UCSD-AML1 (cell line): ENCODE results near the gene SYCN.

ENCODE experiments used
- DNase-seq: peaks from one replicate; lab custom pipeline; 2025; ENCODE audit not compliant: unreplicated experiment; lab: John Stamatoyannopoulos, UW

The SYCN gene

DNA sequence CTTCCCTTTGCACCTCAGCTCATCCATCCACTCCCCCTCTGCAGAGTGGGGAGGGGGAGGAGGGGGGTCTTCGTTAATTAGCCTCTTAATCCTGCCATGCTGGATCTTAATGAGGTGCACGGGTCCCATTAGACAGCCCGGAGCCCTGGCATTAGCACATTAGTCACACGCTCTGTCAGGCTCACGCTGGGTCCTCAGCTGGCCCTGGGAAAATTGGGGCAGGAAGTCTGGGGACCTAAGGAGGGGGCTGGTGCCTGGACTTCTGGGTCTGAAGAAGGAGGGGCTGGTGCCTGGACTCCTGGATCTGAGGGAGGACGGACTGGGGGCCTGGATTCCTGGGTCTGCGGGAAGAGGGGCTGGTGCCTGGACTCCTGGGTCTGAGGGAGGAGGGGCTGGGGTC, 7.7 kb downstream of the SYCN start:
- no peak for DNase-seq

DNA sequence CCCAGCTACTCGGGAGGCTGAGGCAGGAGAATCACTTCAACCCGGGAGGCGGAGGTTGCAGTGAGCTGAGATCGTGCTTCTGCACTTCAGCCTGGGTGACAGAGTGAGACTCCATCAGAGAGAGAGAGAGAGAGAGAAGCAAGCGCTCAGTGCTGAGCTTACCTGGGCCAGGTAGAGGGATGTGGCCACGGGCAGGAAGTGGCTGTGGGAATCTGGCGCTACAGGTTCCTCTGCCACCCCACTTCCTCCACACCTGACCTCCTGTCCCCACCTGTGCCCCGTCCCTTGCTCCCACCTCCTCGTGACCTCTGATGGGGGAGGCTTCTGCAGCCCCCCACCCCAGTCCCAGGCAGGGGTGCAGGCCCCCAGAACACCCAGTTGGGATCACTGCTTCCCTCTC, 8.3 kb downstream of the SYCN start:
- DNase-seq: no peak

DNA sequence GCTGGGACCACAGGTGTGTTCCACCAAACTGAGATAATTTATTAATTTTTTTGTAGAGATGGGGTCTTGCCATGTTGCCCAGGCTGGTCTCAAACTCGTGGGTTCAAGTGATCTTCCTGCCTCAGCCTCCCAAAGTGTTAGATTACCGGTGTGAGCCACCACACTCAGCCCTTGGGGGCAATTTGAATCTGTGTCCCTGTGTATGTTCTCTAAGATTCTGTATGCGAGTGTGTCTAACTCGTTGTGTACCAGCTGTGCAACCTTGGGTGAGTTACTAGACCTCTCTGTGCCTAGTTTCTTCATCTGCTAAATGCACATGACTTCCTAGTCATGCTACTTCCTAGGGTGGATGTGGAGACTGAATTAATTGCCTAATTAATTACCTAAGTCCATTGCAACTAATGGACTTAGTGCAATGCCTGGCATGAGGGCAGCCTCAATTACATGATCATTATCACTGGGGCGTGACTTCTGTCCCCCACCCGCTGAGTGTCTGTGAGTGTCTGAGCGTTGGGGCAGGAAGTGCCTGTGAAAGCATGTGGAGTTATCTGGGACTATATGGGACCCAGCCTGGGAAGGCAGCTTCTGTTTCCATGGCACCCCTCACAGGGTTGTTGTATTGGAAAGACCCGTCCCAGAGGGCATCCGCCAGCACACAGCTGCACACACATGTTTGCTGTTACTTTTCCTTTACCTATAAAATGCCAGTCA, 9.1 kb downstream of the SYCN start:
- no peak for DNase-seq

DNA sequence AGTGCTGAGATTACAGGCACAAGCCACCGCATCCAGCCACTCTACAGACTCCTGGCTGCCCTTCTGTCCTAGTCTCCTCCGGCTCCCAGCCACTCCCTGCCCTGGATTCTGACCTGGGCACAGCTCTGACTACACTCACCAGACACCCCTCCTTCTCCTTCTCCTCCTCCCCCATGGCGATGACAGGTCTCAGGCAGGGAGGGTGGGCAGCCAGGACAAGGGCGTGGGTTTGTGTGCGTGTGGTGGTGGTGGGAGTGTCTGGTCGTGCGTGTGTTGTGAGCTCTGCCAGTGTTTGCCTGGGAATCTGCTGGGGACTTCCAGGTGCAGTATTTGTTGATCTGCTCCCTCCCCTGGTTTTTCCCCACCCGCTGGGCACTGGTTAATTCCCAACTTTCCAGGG, 10.3 kb downstream of the SYCN start:
- DNase-seq: no peak

DNA sequence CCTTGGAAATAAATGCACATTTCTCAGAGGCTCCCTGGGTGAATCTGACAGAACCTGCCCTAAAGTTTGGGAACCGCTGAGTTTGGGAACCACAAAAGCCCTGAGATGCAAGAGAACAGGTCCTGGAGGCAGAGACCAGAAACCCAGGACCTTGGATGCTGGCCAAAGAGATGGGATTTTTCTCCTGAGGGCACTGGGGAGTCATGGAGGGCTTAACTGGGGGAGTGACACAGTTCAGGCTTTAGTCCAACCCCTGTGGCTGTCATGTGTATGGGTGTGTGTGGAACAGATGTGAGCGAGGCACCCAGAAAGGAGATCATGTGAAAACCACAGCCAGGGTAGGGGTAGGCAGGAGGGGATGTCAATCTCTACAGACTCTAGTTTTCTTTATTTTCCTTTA, 11.2 kb downstream of the SYCN start:
- no peak for DNase-seq

DNA sequence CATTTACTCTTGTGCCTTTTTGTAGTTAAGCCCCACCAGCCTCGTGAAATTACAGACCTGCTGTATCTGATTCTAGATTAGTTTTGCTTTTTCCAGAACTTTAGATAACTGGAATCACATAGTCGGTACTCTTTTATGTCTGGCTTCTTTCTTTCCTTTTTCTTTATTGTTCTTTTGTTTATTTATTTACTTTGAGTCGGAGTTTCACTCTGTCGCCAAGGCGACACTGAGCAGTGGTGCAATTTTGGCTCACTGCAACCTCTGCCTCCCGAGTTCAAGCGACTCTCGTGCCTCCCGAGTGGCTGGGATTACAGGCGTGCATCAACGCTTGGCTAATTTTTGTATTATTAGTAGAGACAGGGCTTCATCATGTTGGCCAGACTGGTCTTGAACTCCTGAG, 13.3 kb downstream of the SYCN start:
- DNase-seq: no peak

DNA sequence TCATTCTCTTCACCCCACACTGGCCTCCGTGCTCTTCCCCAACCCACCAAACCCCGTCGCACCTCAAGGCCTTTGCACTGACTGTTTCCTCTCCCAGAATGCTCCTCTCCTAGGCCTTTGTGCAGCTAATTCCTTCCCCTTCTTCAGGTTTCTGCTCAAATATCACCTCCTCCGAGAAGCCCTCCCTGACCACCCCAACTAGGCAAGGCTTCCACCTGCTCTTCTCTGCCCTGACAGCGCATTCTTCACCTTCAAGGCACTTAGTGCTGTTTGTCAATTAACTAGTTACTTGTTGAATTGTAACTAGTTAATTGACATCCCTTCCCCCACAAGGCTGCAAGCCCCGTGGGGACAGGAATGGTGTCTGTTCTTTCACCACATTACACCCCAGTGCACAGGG, 15.1 kb downstream of the SYCN start:
- no peak for DNase-seq

DNA sequence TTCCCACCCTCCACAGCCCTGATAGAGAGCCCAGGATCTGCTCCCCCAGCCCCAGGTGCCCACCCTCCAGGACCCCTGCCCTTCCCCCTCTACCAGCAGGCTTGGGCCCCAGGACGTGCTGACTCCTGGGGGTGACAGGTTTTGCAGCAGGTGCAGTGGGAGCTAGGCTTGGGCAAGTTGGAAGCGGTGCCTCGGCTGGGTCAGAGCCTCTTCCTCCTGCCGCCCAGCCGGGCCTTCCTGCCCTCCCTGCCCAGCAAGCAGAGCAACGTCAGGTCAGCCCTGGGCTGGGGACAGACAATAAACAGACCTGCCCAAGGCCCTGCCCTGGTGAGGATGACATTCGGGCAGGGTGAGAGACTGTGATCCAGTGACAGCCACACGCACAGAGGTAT, 16.5 kb downstream of the SYCN start:
- no peak for DNase-seq

DNA sequence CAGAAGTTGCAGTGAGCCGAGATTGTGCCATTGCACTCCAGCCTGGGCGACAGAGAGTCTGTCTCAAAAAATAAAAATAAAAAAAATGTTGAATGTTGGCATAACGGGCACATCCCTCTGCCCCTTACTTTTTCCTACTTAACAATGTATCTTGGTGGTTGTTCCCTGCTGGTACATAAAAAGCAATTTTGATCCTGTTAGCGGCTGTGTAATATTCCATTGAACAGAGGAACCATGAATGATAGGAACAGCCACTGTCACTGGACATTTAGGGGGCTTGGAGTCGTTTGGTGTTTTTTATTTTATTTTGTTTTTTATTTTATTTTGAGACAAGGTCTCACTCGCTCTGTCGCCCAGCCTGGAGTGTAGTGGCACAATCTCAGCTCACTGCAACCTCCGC, 17.7 kb downstream of the SYCN start:
- no peak for DNase-seq

DNA sequence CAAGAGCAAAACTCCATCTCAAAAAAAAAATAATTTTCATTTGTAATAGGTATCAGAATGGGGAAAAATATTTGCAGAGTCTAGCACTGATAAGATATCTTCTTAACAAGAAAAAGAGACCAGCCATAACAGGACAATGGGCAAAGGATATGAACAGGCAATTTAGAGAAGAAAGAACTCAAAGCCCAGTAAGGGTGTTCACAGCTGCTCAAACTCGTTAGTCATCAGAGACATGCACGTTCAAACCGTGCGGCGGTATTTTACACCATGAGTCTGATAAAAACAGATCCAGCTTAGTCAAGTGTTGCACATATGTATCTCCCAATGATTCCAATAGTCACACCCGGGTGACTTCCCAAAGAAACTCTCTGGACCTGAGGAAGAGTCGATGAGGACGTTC, 21.0 kb downstream of the SYCN start:
- no peak for DNase-seq

DNA sequence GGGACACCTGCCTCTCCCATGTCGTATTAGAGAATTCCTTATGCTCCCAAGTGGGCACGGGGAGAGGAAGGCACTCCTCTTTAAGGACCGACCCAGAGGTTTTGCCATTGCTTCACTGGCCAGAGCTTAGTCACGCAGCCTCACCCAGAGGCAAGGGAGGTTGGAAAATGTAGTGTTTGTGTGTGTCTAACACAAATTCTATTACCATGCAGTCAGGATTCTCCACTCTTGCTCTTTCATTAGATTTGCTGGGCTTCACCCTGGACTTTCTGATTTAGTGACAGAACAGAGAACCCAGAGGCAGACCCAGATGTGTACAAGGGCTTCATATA, 21.9 kb downstream of the SYCN start:
- DNase-seq: no peak

DNA sequence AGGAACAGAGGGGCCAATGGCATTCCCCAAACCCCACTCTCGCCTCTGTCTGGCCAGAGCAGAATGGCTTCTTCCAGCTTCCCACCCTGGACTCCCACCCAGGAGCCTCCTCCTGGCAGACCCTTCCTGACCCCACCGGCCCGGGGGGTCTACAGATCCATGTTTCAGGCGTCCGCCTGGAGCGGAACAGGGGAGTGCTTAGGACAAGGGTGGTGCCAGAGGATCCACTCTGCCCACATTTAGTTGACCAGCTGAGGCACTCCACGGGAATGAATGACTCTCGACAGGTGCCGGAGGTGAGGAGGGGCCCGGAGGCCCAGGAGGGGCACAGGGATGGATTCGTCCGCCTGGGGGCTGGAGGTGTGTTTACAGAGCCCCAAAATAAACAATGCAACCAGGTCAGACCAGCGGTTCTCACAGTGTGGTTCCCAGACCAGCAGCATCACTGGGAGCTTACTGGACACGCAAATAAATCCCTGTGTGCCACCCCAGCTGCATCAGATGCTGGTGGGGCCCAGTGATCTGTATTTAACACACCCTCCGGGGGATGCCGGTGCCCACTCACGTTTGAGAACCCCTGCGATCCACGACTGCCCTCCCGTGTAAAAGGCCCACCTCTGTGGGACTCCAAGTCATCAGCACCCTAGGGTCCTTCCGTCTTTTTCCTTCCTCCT, 22.4 kb downstream of the SYCN start:
- no peak for DNase-seq

DNA sequence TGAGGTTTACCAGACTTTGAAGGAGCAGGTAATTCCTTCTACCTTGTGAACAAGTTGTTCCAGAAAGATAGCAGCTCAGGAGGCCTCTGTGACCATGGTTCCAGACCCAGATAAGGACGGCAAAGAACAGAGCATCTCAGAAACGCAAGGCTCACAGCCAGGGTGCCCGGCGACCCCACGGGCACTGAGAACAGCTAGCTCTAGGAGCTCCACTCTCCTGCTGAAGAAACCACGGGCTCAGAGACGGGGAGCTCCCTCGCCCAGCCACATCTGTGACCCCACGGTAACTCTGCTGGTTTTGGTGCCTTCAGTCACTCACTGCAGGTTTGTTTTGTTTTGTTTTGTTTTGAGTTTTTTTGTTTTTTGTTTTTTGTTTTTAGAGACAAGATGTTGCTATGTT, 23.3 kb downstream of the SYCN start:
- no peak for DNase-seq

DNA sequence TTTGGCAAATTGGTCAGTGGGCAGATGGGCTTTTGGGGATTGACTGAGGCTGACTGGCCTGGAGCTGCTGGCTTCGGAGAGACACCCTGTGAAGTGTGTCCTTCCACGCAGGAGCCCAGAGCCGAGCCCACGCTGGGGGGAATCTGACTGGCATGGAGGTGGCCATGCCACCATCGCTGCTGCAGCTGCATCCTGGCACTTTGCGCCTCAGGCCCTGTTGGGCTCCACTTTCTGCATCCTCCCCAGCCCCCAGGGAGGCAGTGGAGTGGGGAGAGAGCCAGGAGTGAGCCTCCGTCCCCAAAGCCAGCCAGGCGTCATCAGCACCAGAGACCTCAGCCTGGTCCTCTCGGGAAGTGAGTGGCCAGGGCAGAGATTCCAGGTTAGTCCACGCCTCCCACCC, 24.3 kb downstream of the SYCN start:
- no peak for DNase-seq

DNA sequence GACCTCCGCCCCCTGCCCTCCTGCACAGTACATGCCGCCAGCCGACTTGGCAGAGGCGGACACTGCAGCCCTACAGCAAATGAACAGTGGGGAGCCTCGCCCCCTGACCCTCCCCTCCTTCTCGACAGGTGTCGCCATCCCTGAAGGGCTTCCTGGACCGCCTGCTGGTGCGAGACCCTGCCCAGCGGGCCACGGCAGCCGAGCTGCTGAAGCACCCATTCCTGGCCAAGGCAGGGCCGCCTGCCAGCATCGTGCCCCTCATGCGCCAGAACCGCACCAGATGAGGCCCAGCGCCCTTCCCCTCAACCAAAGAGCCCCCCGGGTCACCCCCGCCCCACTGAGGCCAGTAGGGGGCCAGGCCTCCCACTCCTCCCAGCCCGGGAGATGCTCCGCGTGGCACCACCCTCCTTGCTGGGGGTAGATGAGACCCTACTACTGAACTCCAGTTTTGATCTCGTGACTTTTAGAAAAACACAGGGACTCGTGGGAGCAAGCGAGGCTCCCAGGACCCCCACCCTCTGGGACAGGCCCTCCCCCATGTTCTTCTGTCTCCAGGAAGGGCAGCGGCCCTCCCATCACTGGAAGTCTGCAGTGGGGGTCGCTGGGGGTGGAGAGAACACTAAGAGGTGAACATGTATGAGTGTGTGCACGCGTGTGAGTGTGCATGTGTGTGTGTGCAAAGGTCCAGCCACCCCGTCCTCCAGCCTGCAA, 25.6 kb downstream of the SYCN start:
- no peak for DNase-seq

DNA sequence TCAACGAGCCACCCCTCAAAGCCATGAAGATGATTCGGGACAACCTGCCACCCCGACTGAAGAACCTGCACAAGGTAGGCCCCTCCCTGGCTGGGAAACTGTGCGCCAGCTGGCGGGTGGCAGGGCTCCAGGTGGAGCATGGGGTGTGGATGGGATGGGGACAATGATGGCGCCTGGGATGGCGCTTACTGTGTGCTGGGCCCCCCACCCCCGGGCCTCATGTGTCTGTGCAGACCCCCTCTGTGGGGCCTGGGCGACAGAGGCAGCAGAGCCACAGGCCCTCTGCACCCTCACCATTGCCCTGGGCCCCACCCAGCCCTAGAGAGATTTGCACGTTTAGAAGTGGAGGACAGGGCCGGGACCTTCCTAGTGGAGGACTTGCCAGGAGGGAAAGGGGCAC, 26.3 kb downstream of the SYCN start:
- no peak for DNase-seq

DNA sequence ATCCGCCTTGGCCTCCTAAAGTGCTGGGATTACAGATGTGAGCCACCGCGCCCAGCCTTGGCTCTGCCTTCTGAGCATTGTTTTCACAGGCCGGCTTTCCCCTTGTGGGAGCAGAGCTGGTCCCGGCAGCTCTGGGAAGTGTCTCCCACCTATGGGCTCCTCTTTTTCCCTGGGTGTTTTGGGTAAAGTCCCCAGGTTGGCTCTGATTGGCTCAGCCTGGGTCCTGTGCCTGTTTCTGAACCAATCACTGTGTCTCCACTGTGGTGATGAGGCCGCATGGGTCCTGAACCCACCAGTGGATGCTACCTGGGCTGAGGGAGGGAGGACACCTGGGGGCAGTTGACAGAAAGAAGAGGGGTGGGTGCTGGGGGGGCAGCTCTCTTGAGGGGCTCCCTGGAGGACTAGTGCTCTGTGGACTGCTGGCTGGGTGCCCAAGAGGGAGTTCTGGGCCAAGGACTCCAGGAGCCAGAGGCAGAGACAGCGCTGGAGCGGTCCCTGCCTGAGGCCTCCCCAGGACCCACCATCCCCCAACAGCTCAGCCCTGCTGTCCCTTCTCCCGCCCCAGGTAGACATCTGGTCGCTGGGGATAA, 26.9 kb downstream of the SYCN start:
- no peak for DNase-seq

DNA sequence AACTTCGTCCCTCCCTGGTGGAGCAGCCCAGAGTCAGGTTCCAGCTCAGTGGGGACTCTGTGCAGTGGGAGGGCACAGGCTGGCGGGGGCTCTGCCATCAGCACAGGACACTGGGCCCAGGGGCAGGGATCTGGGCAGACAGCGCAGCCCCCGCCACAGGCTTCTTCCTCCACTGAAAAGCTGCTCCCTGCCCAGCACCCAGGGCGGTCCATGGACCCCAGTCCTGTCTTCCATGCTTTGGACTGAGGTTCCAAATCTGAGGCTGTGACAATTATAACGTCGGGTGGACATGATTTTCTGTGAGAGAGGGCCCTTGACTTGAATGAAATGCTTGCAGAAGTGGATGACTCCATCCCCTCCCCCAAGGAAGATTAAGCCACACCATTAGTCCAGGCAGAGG, 28.5 kb downstream of the SYCN start:
- DNase-seq: no peak

DNA sequence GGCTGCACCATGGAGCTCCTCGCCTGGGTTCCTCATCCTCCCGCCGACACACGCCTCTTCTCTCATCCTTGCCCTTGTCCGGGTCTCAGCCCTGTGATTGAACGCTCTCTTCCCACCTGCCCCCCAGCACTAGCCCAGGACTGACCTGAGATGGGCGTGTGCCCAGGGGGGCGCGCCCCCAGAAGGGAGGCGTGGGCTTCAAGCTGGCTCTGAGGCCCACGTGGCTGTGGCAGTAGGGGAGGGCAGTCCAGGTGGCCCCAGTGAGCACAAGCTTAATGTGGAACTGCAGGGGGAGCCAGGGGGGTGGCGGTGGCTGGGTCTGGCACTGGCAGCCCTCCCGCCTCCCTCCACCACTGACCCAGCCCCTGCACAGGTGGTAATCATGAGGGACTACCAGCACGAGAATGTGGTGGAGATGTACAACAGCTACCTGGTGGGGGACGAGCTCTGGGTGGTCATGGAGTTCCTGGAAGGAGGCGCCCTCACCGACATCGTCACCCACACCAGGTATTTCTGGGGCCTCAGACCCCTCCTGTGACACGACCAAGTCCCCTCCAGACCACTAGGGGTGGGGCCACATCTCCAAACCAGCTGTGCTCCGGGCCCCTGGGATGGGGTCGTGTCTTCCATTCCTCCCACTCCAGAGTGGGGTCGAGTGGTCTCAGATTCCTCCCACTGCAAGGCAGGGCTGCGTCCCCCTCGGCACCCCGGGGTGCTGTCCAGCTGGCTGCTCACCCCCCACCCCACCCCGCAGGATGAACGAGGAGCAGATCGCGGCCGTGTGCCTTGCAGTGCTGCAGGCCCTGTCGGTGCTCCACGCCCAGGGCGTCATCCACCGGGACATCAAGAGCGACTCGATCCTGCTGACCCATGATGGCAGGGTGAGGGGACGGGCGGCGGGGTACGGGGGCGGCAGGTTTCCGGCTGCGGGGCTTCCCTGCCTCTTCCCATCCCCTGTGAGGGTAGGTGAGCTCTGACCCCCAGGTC, 29.2 kb downstream of the SYCN start:
- DNase-seq: no peak

DNA sequence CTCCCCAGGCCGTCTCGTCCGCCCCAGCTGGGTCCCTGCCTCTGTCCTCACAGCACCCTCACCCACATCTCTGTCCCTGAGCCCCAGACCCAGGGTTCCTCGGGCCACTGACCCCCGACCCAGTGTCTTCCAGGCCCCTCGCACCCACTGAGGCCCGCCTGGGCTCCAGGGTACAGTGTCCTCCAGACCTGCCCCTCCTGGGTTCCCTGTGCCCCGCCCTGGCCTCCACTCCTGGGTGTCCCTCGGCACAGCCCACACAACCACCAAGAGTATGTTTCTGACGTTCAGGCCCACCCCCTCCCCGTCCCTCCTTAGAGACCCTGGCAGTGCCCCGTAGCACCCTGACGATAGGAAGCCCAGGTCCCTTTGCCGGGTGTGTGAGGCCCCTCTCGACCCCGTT, 29.9 kb downstream of the SYCN start:
- no peak for DNase-seq

DNA sequence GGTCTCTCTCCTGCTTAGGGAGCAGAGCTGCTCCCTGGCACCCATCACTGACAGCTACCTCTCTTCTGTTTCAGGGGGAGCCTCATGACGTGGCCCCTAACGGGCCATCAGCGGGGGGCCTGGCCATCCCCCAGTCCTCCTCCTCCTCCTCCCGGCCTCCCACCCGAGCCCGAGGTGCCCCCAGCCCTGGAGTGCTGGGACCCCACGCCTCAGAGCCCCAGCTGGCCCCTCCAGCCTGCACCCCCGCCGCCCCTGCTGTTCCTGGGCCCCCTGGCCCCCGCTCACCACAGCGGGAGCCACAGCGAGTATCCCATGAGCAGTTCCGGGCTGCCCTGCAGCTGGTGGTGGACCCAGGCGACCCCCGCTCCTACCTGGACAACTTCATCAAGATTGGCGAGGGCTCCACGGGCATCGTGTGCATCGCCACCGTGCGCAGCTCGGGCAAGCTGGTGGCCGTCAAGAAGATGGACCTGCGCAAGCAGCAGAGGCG, 30.5 kb downstream of the SYCN start:
- DNase-seq: no peak
